C4-2B (cell line): Measurements from ENCODE around the gene SPPL2B.

Experiments
- ZFX ChIP-seq: fragments of 450-650 bp; IDR thresholded peaks from 2 replicates; pipeline ENCODE4 v1.6.1; 2017
- TF ChIP-seq, protein P1 (sequence below): fragments of 450-650 bp; conservative IDR thresholded peaks from 2 replicates; pipeline ENCODE4 v1.5.1; 2017; ENCODE audit warnings: mild to moderate bottlenecking

DNA sequence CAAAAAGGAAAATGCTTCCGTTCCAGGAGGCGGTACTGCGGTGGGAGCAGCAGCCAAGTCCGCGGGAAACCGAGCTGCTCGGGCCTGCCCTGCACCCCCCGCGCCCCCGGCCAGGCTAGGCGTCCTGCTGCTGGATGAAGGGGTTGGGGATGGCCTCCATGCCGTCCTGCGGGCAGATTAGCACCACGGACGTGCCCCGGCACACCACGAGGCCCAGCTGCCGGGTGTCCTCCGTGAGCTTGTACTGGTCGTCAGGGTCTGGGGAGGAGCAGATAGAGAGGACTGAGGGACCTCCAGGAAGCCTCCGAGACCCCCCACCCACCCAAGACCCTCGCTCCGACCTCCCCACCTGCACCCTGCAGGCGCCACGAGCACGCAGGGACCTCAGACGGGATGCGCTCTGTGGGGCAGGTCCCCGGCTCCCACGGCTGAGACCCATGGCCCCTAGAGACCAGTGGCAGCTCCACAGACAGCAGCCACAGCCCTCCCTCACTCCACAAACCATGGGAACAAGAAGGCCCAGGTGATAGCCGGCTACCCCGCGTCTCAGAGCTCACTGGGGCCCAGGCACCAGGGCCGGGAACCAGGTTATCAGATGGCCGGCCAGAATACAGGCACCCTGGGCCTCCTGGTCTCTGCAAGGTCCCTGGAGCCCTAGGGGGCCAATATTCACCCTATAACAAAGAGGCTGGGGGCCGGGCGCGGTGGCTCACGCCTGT, 6.8 kb upstream of the SPPL2B start:
- TF ChIP-seq, protein P1, sequence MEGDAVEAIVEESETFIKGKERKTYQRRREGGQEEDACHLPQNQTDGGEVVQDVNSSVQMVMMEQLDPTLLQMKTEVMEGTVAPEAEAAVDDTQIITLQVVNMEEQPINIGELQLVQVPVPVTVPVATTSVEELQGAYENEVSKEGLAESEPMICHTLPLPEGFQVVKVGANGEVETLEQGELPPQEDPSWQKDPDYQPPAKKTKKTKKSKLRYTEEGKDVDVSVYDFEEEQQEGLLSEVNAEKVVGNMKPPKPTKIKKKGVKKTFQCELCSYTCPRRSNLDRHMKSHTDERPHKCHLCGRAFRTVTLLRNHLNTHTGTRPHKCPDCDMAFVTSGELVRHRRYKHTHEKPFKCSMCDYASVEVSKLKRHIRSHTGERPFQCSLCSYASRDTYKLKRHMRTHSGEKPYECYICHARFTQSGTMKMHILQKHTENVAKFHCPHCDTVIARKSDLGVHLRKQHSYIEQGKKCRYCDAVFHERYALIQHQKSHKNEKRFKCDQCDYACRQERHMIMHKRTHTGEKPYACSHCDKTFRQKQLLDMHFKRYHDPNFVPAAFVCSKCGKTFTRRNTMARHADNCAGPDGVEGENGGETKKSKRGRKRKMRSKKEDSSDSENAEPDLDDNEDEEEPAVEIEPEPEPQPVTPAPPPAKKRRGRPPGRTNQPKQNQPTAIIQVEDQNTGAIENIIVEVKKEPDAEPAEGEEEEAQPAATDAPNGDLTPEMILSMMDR: no peak
- no peak for TF ChIP-seq ZFX
